Stimulated activated naive CD8-positive, alpha-beta T cell treated with anti-CD3 and anti-CD28 coated beads, Interleukin-15, Interleukin-2, amounts not matched to agents 100 ng/mL and 50 ng/mL, for 24 hours (primary cell): ENCODE data around the gene DNAAF8.

Source experiments
- H3K27ac Mint-ChIP-seq: one replicate; pipeline ENCODE4 v1.8.0; 2021; ENCODE audit warnings: mild to moderate bottlenecking, mixed read lengths
- H3K27me3 Mint-ChIP-seq: one replicate; pipeline ENCODE4 v1.8.0; 2021; ENCODE audit warnings: mixed read lengths
- H3K36me3 Mint-ChIP-seq: one replicate; pipeline ENCODE4 v1.8.0; 2021; ENCODE audit warnings: low read depth, mixed read lengths
- H3K4me1 Mint-ChIP-seq: one replicate; pipeline ENCODE4 v1.8.0; 2021; ENCODE audit warnings: low read depth, mixed read lengths
- H3K4me3 Mint-ChIP-seq: one replicate; pipeline ENCODE4 v1.8.0; 2021; ENCODE audit warnings: mild to moderate bottlenecking, mixed read lengths
- H3K9me3 Mint-ChIP-seq: one replicate; pipeline ENCODE4 v1.8.0; 2021; ENCODE audit warnings: mixed read lengths

The DNAAF8 gene

DNA sequence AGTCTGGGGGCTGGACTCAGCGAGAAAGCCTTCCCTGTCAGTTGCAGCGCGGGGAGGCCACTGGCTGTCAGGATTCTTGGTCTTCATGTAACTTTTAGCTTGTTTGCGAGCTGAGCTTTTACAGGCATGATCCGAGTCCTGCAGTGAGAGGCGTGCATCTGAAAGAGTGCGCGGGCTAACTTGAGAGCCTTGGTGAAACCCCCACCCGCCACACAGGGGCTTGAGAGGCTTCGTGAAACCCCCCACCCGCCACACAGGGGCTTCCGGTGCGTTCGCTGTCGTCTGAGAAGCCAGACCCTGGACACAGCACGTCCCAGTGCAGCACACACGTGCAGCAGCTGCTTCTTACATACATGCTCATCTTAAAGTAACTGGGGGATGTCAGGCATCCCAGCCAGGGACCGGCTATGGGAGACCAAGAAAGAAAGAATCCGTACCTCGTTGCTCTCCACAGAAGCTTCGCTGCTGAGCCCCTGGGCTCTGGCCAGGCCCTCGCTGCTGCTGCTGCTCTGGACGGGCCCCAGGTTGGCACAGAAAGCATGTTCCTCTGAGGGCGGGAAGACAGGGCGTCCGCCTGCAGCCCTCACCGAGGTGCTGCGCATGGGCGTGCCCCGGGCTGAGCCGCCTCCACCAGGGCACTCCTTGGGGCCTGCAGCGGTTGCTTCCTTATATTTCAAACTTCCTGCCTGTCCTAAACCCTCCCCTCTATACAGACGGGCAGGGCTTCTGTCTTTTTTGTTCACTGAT lies 33.2 kb upstream of the DNAAF8 start:
- H3K36me3 Mint-ChIP-seq = peaks cover 17% of the 10 kb centered on the region
- no peak overlapping the region for H3K4me3 Mint-ChIP-seq
- peaks cover 12% of the 10 kb centered on the region for H3K4me1 Mint-ChIP-seq
- H3K27me3 Mint-ChIP-seq = no peaks in the 10 kb centered on the region
- no peak overlapping the region for H3K27ac Mint-ChIP-seq
- no peaks in the 10 kb centered on the region for H3K9me3 Mint-ChIP-seq

DNA sequence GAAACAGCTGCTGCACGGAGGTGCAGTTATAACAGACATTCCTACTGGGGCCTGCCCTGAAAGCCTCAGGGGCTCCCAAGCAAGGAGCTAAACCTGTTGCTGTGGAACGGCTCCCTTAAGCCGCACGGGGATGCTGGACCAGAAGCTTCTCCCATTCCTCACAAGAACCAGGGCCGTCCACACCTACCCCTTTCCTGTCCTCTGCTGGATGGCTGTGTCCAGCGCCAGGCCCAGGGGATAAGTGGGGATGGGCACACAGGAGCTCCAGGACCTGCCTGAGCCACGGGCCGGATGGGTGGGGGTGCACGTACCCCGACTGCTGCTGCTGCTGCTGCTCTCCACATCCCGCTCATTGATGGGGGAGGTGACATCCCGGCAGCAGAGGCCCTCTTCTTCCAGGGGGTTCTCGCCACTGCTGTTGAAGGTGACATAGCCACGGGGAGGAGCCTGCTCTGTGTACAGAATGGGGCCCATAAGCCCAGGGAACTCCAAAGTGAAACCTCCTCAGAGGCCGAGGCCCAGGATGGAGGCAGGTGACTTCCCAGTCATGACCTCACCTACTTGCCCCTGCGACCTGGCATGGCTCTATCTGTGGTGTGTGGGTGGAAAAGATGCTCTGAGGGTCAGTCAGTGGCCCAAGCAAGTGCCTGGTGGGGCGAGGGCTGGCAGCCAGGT lies 32.4 kb upstream of the DNAAF8 start:
- Mint-ChIP-seq H3K36me3 (peaks cover 23% of the 10 kb centered on the region), H3K27me3 (no peaks in the 10 kb centered on the region), H3K9me3 (no peaks in the 10 kb centered on the region), H3K4me1 (peaks cover 12% of the 10 kb centered on the region), H3K27ac (no peak overlapping the region), H3K4me3 (no peak overlapping the region)

DNA sequence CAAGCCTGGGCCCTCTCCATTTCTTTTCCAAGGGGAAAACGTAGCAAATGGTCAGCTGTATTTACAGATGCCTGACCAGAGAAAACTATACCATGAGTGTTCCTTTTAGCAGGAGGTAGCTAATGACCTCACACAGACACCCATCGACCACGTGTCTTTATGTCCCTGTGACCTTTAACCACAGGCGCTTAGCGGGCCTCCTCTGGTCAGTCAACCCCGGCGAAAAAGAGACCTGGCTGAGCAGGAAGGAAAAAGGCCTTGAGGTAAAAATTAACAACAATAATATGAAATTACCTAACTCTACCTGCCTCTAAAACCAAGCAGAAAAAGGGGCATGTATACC lies 31.9 kb upstream of the DNAAF8 start:
- Mint-ChIP-seq H3K4me1 (peaks cover 12% of the 10 kb centered on the region), H3K36me3 (peaks cover 26% of the 10 kb centered on the region), H3K27ac (no peak overlapping the region), H3K9me3 (no peaks in the 10 kb centered on the region), H3K4me3 (no peak overlapping the region), H3K27me3 (no peaks in the 10 kb centered on the region)

DNA sequence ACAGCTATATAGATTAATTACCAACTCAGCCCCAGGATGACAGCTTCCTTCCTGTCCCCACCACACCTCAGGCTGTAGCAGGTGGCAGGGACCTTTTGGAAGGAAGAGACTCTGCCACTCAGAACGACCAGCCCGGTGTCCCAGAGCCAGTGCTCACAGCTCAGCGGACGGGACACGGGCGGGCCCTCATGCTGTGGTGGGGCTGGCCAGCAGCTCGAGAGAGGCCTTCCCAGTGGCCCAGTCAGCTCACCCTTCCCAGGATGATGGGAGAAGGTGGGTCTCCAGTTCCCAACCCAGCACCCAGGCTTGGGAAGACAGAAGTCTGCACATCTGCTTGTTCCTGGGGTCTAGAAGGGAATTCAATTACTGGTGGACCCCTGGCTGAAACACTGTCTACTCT lies 30.4 kb upstream of the DNAAF8 start:
- Mint-ChIP-seq H3K4me3 (no peak overlapping the region), H3K27me3 (no peaks in the 10 kb centered on the region), H3K4me1 (peaks cover 12% of the 10 kb centered on the region), H3K9me3 (no peaks in the 10 kb centered on the region), H3K36me3 (peaks cover 28% of the 10 kb centered on the region), H3K27ac (no peak overlapping the region)

DNA sequence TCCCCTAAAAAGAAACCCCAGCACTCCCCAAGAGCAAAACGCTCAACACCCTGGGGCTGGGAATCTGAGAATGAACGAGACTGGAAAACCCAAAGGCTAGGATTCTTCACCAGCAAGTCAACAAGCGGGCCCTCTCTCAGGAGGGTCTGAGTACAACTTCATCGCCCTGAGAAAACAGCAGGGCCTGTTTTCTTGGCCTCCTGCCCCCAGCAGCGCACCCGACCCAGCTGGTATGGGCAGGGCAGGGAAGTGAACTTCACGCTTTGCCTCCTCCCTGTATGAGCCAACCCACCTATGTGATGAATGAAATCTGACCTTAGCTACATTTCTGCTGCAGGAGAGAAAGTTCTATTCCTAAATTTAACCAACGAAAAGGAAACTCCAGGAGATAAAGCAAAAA lies 29.8 kb upstream of the DNAAF8 start:
- Mint-ChIP-seq H3K27ac (no peak overlapping the region), H3K9me3 (no peaks in the 10 kb centered on the region), H3K36me3 (peaks cover 26% of the 10 kb centered on the region)

DNA sequence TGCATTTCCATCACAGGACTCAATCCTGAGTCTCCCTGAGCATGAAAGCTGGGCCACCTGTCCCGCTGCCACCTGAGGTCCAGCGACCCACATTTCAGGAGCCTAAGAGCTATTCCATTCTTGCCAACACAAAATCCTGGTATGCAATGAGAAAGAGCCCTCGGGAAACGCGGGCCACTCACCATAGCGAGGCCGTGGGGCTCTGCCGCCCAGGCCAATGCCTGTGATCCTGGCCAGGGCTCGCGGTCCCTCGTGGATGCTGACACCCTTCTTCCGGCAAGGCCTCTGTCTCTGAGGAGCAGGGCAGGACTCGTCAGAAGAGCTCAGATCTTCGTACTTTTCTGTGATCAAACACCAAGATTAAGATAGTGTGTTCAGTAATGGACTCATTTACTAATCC lies 29.4 kb upstream of the DNAAF8 start:
- Mint-ChIP-seq H3K4me1 (peaks cover 7% of the 10 kb centered on the region), H3K36me3 (peaks cover 26% of the 10 kb centered on the region), H3K27ac (no peak overlapping the region), H3K9me3 (no peaks in the 10 kb centered on the region), H3K4me3 (no peak overlapping the region), H3K27me3 (no peaks in the 10 kb centered on the region)

More for the DNA sequence above, 29.8 kb upstream of the DNAAF8 start:
- no peaks in the 10 kb centered on the region for H3K27me3 Mint-ChIP-seq
- no peak overlapping the region for H3K4me3 Mint-ChIP-seq
- H3K4me1 Mint-ChIP-seq = peaks cover 11% of the 10 kb centered on the region

DNA sequence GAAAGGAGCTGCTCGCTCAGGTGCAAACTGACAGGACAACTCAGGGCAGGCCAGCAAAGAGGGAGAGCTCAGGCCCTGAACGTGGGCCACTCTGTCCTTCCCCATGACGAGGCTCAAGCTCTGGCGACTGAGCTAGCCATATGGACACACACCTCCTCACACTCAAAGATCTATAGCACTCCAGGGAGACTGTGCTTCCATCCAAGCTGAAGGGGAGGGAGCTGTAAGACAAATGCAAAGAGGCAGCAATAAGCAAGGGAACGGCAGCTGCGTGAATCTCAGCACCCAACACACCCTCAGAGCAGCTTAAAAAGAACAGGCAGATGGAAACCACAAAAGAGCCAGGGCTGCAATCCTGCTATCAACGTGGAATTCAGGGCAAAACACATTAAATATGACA lies 27.5 kb upstream of the DNAAF8 start:
- Mint-ChIP-seq H3K36me3 (peaks cover 34% of the 10 kb centered on the region), H3K27me3 (no peaks in the 10 kb centered on the region), H3K4me1 (no peaks in the 10 kb centered on the region), H3K9me3 (no peaks in the 10 kb centered on the region), H3K27ac (no peak overlapping the region), H3K4me3 (no peak overlapping the region)

DNA sequence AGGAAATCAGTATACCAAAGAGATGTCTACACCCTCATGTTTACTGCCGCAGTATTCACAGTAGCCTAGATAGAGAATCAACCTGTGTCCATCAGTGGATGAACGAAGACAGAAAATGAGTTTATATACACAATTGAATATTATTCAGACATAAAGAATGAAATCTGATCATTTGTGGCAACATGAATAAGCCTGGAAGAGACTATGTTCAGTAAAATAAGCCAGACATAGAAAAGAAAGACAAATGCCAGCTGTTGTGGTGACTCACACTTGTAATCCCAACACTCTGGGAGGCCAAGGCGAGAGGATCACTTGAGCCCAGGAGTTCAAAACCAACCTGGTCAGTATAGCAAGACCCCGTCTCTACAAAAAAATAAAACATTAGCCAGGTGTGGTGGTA lies 24.9 kb upstream of the DNAAF8 start:
- H3K36me3 Mint-ChIP-seq = peaks cover 40% of the 10 kb centered on the region
- H3K27ac Mint-ChIP-seq = no peak overlapping the region
- H3K4me1 Mint-ChIP-seq = no peaks in the 10 kb centered on the region
- no peaks in the 10 kb centered on the region for H3K27me3 Mint-ChIP-seq
- H3K4me3 Mint-ChIP-seq = no peak overlapping the region
- H3K9me3 Mint-ChIP-seq = no peaks in the 10 kb centered on the region

DNA sequence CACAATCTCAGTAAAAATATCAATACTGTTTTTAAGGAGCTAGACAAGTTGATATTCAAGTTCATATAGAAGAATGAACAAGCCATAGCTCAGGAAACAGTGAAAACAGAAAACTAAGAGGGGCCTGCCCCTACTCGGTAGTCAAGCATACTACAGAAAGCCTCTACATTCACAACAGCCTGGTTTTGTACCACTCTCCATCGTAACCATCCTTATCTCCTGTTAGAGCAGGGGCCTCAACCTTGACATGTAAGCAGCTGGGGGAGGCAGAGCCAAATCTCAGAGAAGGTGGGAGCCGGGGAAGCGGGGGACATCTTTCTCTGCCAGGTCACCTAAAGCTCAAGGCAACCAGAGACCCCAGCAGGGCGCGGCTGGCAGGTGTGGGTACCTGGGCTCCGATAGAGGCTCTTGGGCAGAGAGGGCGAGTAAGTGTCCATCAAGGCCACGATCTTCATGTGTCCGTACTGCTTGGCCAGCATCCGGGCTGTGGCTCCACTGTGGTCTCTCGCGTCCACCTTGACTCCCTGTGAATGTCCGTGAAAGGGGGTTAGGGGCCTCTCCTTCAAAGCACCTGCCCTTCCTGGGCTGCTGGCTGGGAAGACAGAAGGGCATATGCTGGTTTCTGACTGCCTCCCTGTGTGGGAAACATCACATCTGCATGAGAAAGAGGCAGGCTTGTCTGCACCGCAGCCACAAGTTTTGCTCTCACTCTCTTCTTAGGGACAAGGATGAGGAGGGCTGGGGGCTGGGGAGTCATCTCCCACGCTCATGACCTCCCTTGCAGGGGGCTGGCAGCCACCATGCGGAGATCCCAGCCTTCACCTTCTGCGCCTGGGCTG lies 20.5 kb upstream of the DNAAF8 start:
- H3K27me3 Mint-ChIP-seq = no peaks in the 10 kb centered on the region

DNA sequence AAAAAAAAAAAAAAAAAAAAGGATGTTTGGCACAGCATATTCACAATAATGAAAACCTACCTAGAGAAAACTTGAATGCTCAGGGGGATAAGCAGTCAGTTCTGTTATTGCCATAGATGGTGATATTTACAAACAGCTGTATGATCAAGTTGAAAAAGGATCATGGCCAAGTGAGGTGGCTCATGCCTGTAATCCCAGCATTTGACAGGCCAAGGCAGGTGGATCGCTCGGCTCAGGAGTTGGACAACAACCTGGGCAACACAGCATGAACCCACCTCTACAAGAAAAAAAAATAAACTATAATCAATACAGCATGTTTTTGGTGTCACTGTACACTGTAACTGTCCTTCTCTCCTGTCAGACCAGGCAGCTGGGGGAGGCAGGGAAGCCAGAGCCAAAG lies 19.3 kb upstream of the DNAAF8 start:
- H3K4me1 Mint-ChIP-seq = no peaks in the 10 kb centered on the region
- no peaks in the 10 kb centered on the region for H3K27me3 Mint-ChIP-seq
- no peaks in the 10 kb centered on the region for H3K9me3 Mint-ChIP-seq
- H3K36me3 Mint-ChIP-seq = peaks cover 29% of the 10 kb centered on the region
- no peak overlapping the region for H3K27ac Mint-ChIP-seq
- no peak overlapping the region for H3K4me3 Mint-ChIP-seq

More for the DNA sequence above, 20.5 kb upstream of the DNAAF8 start:
- no peak overlapping the region for H3K4me3 Mint-ChIP-seq
- no peaks in the 10 kb centered on the region for H3K4me1 Mint-ChIP-seq
- peaks cover 36% of the 10 kb centered on the region for H3K36me3 Mint-ChIP-seq
- no peak overlapping the region for H3K27ac Mint-ChIP-seq
- no peaks in the 10 kb centered on the region for H3K9me3 Mint-ChIP-seq

DNA sequence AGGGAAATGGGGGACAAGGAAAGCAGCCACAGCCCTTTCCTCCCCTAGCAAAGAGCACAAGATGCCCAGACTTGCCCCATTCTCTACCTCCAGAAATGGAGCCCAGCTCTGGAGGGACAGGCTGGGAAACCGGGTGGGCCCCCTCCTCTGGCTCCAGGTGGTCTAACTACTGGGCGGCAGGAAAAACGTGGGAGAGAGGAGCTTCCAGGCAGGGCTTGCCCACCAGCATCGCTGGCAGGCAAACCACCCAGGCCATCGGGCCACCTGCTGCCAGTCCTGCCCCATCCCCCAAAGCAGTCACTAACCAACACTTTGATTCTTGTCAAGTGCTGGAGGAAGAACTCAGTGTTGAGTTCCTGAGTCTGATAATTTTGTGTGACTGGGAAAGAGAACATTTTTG lies 15.9 kb upstream of the DNAAF8 start:
- no peak overlapping the region for H3K27ac Mint-ChIP-seq
- H3K9me3 Mint-ChIP-seq = no peaks in the 10 kb centered on the region
- H3K4me1 Mint-ChIP-seq = no peaks in the 10 kb centered on the region
- no peak overlapping the region for H3K4me3 Mint-ChIP-seq
- H3K27me3 Mint-ChIP-seq = no peaks in the 10 kb centered on the region
- peaks cover 12% of the 10 kb centered on the region for H3K36me3 Mint-ChIP-seq

DNA sequence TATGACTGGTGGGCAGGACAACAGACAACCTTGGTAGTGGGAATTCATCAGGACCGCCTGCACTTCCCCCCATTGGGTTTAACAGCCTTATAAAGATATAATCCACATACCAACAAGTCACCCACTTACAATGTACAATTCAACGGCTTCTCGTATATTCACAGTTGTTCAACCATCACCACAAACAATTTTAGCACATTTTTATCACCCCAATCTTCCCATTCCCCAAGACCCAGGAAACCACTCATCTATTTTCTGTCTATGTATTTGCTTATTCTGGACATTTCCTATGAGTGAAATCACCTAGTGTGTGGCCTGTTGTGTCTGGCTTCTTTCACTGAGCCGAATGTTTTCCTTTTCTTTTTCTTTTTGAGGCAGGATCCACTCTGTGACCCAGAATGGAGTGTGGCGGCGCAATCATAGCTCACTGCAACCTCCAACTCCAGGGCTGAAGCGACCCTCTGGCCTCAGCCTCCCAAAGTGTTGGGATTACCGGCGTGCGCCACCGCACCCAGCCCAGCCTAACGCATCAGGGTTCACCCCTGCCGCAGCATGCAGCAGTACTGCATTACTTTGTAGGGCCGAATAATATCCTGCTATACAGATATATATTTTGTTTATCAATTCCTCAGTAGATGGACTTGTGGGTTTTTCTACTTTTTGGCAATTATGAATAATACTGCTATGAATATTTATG lies 11.1 kb upstream of the DNAAF8 start:
- Mint-ChIP-seq H3K4me1 (no peaks in the 10 kb centered on the region), H3K4me3 (no peak overlapping the region), H3K27ac (no peak overlapping the region), H3K36me3 (peaks cover 12% of the 10 kb centered on the region), H3K9me3 (no peaks in the 10 kb centered on the region), H3K27me3 (no peaks in the 10 kb centered on the region)

DNA sequence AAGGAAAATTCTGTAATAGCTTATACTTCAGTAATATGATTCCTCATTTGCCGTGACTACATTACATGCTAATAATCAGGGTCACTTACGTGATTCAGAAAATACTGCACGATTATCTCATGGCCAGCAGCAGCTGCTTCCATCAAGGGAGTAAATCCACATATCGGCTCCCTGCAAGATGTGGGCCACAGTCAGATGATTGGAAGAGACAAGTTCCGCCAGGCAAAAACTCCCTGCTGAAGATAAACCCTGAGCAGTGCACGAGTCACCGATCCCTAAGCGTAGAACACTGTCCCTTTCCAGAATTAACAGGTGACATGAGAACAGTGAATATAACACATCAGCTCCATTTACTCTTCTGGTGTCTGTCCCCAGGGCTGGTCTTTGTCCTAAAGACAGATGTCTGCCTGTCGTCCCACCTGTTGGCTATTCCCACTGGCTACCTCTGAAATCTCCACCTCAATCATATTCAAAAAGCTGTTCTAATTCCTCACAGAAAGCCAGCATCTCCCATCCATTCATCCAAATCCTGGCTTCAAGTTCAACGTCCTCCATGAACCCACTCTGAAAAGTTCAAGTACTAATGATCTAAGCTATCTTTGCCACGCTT lies 9.6 kb upstream of the DNAAF8 start:
- H3K27ac Mint-ChIP-seq = no peak overlapping the region
- H3K4me3 Mint-ChIP-seq = no peak overlapping the region
- H3K36me3 Mint-ChIP-seq = peaks cover 19% of the 10 kb centered on the region
- no peaks in the 10 kb centered on the region for H3K9me3 Mint-ChIP-seq
- H3K4me1 Mint-ChIP-seq = no peaks in the 10 kb centered on the region
- no peaks in the 10 kb centered on the region for H3K27me3 Mint-ChIP-seq

DNA sequence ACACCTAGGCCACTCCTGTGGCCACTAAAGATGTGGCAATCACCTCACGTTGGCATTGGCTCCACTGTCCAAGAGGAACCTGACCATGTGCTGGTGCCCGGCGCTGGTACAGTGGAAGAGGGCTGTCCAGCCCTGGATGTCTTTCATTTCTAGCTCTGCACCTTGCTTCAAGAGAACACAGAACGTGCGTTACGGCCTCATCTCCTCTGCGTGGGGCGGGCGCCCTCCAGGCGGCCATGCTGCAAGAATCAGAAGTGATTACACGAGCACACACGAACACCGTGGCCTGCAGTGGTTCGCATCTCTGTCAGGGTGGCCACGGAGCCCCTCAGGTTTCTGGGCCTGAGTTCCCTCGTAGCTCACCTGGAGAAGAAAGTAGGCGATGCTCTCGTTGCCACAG lies 7.7 kb upstream of the DNAAF8 start:
- no peaks in the 10 kb centered on the region for H3K27me3 Mint-ChIP-seq
- H3K4me1 Mint-ChIP-seq = no peaks in the 10 kb centered on the region
- H3K36me3 Mint-ChIP-seq = peaks cover 24% of the 10 kb centered on the region
- H3K4me3 Mint-ChIP-seq = no peak overlapping the region
- H3K27ac Mint-ChIP-seq = no peak overlapping the region
- H3K9me3 Mint-ChIP-seq = no peaks in the 10 kb centered on the region
